Pulmonary artery endothelial cell (primary cell): ENCODE results near the gene ZCCHC8. TPM values are rescaled to one million over a fixed set of nuclear protein-coding genes. Genes with fewer than 3 reads are reported as not detected.
"Not testable (repeated sequence)": the region's sequence is repeated elsewhere in the genome, so short reads cannot be mapped to it uniquely, and the experiment has no call there.

ENCODE experiments used
- DNase-seq: peaks from one replicate; pipeline ENCODE4 v3.0.0-alpha.2; 2011; ENCODE audit warnings: low read depth, low spot score
- total RNA-seq: library from RNA; depleted of rRNA; stranded (reverse); fragments of >200 nt; gene quantifications from 2 replicates; pipeline ENCODE4 v1.2.3, GENCODE V29; 2014

Gene ZCCHC8
- total RNA-seq, 1 donor from 2014 or later = 11.3 TPM

- DNase-seq = not testable (repeated sequence)
These were observed 12.3 kb upstream of the ZCCHC8 start for GRCh38 chr12:122513028-122513427.

- DNase-seq = no peak
These were observed 7.4 kb upstream of the ZCCHC8 start for GRCh38 chr12:122508163-122508562.

- no peak for DNase-seq
These were observed 5.7 kb upstream of the ZCCHC8 start for GRCh38 chr12:122506393-122506938.

GRCh38 chr12:122505419-122506051, 4.8 kb upstream of the ZCCHC8 start:
- DNase-seq = no peak

GRCh38 chr12:122503783-122504590, 3.3 kb upstream of the ZCCHC8 start:
- DNase-seq = no peak

- no peak for DNase-seq
These were observed 2.5 kb upstream of the ZCCHC8 start for GRCh38 chr12:122503147-122503751.

GRCh38 chr12:122501489-122501989, 807 bp upstream of the ZCCHC8 start:
- DNase-seq = no peak

GRCh38 chr12:122499991-122500684, 594 bp downstream of the ZCCHC8 start:
- no peak for DNase-seq

GRCh38 chr12:122495258-122495657, 5.5 kb downstream of the ZCCHC8 start:
- DNase-seq = no peak

GRCh38 chr12:122493222-122493621, 7.5 kb downstream of the ZCCHC8 start:
- DNase-seq = not testable (repeated sequence)

- DNase-seq = no peak
These were observed 8.7 kb downstream of the ZCCHC8 start for GRCh38 chr12:122491991-122492390.

GRCh38 chr12:122489038-122489437, 11.7 kb downstream of the ZCCHC8 start:
- no peak for DNase-seq

GRCh38 chr12:122487807-122488206, 12.9 kb downstream of the ZCCHC8 start:
- DNase-seq = not testable (repeated sequence)

GRCh38 chr12:122486805-122487426, 13.8 kb downstream of the ZCCHC8 start:
- no peak for DNase-seq

GRCh38 chr12:122486360-122486759, 14.4 kb downstream of the ZCCHC8 start:
- not testable (repeated sequence) for DNase-seq

- not testable (repeated sequence) for DNase-seq
These were observed 16.3 kb downstream of the ZCCHC8 start for GRCh38 chr12:122484385-122484784.

GRCh38 chr12:122483969-122484368, 16.8 kb downstream of the ZCCHC8 start:
- DNase-seq = no peak

GRCh38 chr12:122481861-122482260, 18.9 kb downstream of the ZCCHC8 start:
- DNase-seq = no peak

- DNase-seq = no peak
These were observed 20.0 kb downstream of the ZCCHC8 start for GRCh38 chr12:122480753-122481152.

GRCh38 chr12:122474324-122474716, 26.4 kb downstream of the ZCCHC8 start:
- DNase-seq = no peak
